ENCODE data around the gene SFN. TPM values are rescaled to one million over a fixed set of nuclear protein-coding genes. Genes with fewer than 3 reads are reported as not detected.
A peak's percentile ranks its signal among the peaks of the same experiment; 100 is the strongest.

The SFN gene
- total and polyA plus RNA-seq, 2 of the 13 experiments (the other 11 are each of a cell fraction or from before 2014, with no cell fraction given), result 4.3 to 5.6 TPM

DNA sequence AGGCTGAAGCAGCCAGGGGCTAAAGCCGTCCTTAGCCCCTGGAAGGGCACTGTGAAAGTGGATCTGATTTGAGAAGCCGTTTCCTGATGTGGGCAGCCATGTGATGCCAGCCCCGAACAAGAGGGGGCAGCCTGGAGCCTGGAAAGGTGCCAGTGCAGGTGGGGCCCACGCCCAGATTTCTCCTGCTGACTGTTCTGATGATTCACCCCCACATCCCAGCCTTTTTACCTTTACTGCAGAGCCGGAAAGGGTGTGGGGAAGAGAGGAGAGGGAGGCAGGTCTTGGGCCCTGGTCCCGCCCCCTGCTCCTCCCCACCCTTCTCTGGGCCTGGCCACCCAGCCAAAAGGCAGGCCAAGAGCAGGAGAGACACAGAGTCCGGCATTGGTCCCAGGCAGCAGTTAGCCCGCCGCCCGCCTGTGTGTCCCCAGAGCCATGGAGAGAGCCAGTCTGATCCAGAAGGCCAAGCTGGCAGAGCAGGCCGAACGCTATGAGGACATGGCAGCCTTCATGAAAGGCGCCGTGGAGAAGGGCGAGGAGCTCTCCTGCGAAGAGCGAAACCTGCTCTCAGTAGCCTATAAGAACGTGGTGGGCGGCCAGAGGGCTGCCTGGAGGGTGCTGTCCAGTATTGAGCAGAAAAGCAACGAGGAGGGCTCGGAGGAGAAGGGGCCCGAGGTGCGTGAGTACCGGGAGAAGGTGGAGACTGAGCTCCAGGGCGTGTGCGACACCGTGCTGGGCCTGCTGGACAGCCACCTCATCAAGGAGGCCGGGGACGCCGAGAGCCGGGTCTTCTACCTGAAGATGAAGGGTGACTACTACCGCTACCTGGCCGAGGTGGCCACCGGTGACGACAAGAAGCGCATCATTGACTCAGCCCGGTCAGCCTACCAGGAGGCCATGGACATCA is at the start of gene SFN (continued):
- no peak for TF ChIP-seq SKIL (CRISPR knock-in tag; IDR thresholded peaks at IDR 0.05; ENCODE audit: borderline replicate concordance)
- TF ChIP-seq LRRFIP1 (CRISPR knock-in tag; conservative IDR thresholded peaks at IDR 0.05), result no peak
- TF ChIP-seq, protein P1, sequence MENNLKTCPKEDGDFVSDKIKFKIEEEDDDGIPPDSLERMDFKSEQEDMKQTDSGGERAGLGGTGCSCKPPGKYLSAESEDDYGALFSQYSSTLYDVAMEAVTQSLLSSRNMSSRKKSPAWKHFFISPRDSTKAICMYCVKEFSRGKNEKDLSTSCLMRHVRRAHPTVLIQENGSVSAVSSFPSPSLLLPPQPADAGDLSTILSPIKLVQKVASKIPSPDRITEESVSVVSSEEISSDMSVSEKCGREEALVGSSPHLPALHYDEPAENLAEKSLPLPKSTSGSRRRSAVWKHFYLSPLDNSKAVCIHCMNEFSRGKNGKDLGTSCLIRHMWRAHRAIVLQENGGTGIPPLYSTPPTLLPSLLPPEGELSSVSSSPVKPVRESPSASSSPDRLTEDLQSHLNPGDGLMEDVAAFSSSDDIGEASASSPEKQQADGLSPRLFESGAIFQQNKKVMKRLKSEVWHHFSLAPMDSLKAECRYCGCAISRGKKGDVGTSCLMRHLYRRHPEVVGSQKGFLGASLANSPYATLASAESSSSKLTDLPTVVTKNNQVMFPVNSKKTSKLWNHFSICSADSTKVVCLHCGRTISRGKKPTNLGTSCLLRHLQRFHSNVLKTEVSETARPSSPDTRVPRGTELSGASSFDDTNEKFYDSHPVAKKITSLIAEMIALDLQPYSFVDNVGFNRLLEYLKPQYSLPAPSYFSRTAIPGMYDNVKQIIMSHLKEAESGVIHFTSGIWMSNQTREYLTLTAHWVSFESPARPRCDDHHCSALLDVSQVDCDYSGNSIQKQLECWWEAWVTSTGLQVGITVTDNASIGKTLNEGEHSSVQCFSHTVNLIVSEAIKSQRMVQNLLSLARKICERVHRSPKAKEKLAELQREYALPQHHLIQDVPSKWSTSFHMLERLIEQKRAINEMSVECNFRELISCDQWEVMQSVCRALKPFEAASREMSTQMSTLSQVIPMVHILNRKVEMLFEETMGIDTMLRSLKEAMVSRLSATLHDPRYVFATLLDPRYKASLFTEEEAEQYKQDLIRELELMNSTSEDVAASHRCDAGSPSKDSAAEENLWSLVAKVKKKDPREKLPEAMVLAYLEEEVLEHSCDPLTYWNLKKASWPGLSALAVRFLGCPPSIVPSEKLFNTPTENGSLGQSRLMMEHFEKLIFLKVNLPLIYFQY (CRISPR knock-in tag; IDR thresholded peaks at IDR 0.05; ENCODE audit: borderline replicate concordance), result no peak
- peak; percentile 54; the same call in 1 of the 2 replicates for TF ChIP-seq TBX2 (CRISPR knock-in tag; IDR thresholded peaks at IDR 0.05; ENCODE audit: borderline replicate concordance)
- TF ChIP-seq MYNN (CRISPR knock-in tag; IDR thresholded peaks at IDR 0.05; ENCODE audit: low read depth), result no peak
- no peak for TF ChIP-seq TCF12 (IDR thresholded peaks at IDR 0.05)
- TF ChIP-seq TCF12 (CRISPR knock-in tag; IDR thresholded peaks at IDR 0.05), result no peak
- no peak for TF ChIP-seq SRSF4 (IDR thresholded peaks at IDR 0.05; ENCODE audit: low read depth, low read length, poor library complexity, severe bottlenecking)
- no peak for TF ChIP-seq ZNF572 (CRISPR knock-in tag; IDR thresholded peaks at IDR 0.05)
- no peak for TF ChIP-seq ZBTB20 (CRISPR knock-in tag; IDR thresholded peaks at IDR 0.05; ENCODE audit: borderline replicate concordance, low read depth)
- TF ChIP-seq ZNF563 (CRISPR knock-in tag; IDR thresholded peaks at IDR 0.05), result no peak
- TF ChIP-seq KLF12 (CRISPR knock-in tag; IDR thresholded peaks at IDR 0.05; ENCODE audit: borderline replicate concordance), result peak; percentile 70; the same call in 1 of the 2 replicates
- no peak for TF ChIP-seq ZNF841 (CRISPR knock-in tag; IDR thresholded peaks at IDR 0.05; ENCODE audit: borderline replicate concordance)
- TF ChIP-seq SNAPC2 (CRISPR knock-in tag; IDR thresholded peaks at IDR 0.05), result no peak

All from HepG2 (cell line).